HK-2 (cell line): Measurements from ENCODE around the gene AHDC1.
A peak's percentile ranks its signal among the peaks of the same experiment; 100 is the strongest.
"Not testable (repeated sequence)": the region's sequence is repeated elsewhere in the genome, so short reads cannot be mapped to it uniquely, and the experiment has no call there.

Source experiments
- DNase-seq: peaks from one replicate; pipeline ENCODE4 v3.0.0-alpha.2; 2018; ENCODE audit not compliant: unreplicated experiment

The AHDC1 gene

DNA sequence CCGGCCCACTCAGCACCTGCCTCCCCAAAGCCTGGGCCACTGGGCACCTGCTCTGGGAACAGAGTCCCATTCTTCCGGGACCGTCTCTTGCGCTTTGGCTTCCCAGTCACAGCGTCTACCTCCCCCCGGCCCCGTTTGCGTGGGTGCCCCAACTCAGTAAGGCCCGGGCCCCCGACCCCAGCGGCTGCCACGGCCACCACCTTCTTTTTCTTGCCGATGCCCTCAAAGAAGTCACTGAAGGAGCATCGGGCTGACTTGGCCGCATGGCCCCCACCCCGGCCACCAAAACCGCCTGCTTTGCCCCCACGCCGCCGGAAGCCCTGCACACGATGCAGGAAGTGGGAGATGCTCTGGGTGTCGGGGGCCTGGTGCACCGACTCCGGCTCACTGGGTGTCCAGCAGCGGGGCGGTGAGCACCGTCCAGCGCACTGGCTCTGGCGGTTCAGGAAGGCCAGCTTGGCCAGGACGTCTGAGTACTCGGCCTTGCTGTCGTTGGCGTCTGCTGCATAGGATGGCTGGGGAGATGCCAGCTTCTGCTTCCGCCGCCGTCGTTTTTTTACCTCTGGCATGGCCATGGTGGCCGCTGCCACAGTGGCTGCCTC, 54.0 kb downstream of the AHDC1 start:
- DNase-seq, result no peak

- no peak for DNase-seq
Observed at GRCh38 chr1:27548858-27549719, 54.9 kb downstream of the AHDC1 start.

DNA sequence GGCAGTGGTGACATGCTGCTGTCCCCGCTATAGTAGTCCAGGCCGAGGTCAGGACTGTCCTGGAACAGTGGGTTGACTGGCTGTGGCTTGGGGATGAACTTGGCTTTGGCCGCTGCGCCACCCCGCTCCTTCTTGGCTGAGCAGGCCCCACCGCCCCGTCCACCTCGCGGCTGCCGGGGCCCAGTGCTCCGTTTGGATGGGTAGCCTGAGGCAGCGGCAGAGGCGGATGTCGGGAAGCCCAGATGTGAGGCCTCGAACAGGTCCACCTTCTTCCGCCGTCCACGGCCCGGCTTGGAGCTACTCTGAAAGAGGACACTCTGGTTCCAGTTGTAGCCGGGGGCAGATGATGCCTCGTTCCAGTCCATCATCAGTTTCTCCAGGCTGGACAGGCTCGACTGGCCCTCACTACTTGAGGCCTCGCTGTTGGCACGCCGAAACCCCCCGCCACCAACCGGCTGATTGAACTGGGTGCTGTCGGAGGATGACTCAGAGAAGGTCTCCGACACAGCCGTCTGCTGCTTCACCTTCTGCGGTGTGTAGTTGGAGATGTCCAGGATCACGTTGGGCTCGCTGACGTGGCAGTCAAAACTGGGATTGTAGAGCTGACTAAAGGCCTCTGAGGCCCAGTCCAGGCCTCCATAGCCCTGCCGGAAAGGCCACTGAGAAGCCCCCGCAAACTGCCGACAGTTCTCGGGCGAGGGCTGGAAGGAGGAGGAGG, 55.6 kb downstream of the AHDC1 start:
- no peak for DNase-seq

DNA sequence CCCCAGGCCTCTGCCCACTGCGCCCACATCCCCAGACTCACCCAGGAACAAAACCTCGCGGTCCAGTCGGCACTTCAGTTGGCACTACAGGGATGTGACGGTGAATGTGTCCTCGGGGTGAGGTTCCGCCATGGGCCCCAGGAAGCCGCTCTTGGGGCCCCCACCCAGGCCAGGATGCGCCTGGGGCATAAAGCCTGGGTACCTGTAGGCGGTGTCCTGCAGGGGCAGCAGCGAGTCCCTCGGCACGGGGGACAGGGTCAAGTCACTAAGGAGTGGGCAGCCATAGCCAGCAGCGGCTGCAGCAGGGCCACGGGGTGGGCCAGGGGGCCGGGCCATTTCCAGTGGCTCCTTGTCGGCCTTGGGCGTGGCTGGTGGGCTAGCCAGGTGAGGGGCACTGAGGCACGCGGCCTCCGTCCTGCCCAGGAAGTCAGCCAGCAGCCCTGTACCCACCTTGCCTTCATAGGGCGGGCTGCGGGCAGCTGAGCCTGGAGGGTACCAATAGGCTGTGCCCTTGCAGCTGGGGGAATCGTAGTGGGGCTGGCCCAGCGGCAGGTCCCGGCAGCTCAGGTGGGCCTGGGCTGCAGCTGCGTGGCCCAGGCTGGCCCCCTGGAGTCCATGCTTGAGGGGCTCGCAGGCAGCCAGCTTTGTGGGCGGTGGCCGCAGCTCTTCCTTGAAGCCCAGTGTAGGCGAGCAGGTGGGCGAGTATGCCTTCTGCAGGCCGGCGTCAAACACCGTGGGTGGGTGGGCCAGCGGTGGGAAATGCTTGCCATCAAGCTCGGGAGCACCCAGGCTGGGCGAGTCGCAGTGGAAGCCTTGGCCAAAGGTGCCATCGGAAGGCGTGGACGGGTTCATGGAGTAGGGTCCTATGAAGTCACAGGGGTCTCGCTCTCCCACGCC, 56.5 kb downstream of the AHDC1 start:
- DNase-seq, result no peak

- DNase-seq, result peak; percentile 33
Observed at GRCh38 chr1:27545876-27546275, 58.1 kb downstream of the AHDC1 start.

- no peak for DNase-seq
Observed at GRCh38 chr1:27545271-27545670, 58.7 kb downstream of the AHDC1 start.

DNA sequence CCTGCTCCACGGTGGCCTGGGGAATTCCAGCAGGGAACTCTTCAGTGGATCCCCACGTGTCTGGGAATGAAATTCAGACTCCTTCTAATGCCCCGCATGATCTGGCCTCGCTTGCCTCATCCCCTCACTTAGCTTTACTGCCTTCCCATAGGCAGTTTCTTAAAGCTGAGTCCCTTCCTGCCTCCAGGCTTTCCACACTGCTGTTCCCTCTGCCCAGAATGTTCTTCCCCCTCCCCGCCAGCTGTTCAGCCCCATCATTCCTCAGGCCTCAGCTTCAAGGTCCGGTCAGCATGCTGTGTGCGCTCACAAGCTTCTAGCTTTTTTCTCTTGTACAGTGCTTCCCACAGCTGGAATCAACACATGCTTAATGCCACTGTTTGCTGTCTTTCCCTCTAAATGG, 59.1 kb downstream of the AHDC1 start:
- DNase-seq, result no peak

- DNase-seq, result no peak
Observed at GRCh38 chr1:27543284-27543683, 60.7 kb downstream of the AHDC1 start.

GRCh38 chr1:27542463-27543273, 61.3 kb downstream of the AHDC1 start:
- peak; percentile 91 for DNase-seq

- peak; percentile 94 for DNase-seq
Observed at GRCh38 chr1:27539901-27540861, 63.8 kb downstream of the AHDC1 start.

DNA sequence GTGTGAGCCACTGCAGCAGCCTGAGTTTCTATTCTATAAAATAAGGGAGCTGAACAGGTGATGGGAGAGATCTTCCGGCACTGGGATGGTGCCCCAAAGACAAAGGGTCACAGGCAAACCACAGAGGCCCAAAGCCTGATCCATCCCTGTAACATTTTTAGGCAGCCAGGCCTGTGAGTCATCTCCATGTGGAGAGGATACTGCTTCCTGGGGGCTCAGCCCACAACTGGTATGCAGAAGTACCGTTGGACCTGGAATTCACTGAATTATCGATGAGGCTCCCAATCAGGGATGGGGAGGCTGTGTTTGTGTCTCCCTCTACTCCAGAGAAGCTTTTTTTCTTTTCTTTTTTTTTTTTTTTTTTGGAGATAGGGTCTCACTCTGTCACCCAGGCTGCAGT, 65.2 kb downstream of the AHDC1 start:
- DNase-seq, result peak; percentile 56

- not testable (repeated sequence) for DNase-seq
Observed at GRCh38 chr1:27538305-27538676, 65.7 kb downstream of the AHDC1 start.

DNA sequence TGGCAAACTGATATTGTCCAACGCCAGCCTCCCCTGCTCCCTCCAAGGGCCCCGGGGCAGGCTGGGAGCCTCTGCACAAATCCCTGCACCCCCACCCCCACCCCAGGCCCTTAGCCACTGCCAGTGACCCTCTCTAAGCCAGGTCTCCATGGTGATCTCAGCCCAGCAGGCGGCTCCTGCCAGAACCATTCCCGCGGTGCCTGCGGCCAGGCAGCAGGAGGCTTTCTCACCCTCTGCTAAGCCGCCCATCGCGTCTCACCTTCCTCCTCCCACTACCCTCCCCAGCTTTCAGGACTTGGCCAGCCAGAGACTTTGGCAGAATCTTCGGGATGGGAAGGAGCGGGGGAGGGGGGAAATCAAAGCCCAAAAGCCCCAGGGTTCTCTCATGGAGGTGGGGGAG, 67.2 kb downstream of the AHDC1 start:
- DNase-seq, result peak; percentile 81

GRCh38 chr1:27536010-27536757, 67.8 kb downstream of the AHDC1 start:
- DNase-seq, result no peak

DNA sequence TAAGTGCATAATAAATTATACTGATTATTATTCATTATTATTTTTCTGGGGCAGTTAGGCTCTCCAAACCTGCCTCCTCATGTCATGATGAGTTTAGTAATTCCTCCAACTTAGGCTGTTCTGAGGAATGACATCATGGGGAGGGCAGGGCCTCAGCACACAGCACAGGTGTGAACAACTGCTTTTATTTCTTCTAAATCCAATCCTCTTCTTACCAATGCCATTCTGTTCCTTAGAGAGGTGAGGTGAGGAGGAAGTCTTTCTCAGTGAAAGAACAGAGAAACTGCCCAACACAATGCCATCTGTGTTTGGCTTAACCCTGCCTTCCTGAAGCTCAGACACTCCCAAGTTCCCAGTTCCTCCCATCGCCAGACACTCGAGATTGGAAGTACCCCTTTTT, 68.6 kb downstream of the AHDC1 start:
- DNase-seq, result no peak

GRCh38 chr1:27531959-27532685, 71.8 kb downstream of the AHDC1 start:
- DNase-seq, result no peak

DNA sequence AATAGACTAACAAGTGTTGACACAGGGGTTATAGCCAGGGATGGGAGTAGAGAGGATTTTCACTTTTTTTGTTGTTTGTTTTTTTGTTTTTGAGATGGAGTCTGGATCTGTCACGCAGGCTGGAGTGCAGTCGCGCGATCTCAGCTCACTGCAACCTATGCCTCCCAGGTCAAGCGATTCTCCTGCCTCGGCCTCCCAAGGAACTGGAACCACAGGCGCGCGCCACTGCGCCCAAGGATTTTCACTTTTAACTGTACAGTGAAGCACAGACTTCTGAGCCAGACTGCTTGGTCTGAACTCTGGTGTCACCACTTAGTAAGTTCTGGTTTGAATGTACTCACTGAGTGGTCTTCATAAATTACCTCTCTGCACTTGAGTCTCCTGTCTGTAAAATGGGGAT, 73.8 kb downstream of the AHDC1 start:
- DNase-seq, result no peak

- DNase-seq, result no peak
Observed at GRCh38 chr1:27529704-27530018, 74.3 kb downstream of the AHDC1 start.
